Measurements from ENCODE around the gene FABP7.

Gene FABP7

DNA sequence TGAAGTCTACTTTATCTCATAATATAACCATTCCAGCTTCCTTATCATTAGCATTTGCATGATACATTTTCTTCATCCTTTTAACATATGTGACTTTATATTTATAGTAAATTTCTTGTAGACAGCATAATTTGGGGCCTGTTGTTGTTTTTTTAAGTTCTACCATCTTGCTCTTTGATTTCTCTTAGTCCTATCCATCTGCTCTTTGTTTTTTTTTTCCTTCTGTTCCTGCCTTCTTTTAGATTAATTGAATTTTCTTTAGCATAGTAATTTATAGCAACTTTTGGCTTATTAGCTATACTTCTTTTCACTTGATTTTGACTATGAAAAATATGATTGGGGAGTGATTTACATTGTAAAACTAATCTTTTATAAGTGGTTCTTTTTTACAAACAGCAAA is 19.2 kb upstream of the FABP7 start:
- DNase-seq = no peak

GRCh38 chr6:122766256-122766655 is 13.3 kb upstream of the FABP7 start:
- DNase-seq = no peak

DNA sequence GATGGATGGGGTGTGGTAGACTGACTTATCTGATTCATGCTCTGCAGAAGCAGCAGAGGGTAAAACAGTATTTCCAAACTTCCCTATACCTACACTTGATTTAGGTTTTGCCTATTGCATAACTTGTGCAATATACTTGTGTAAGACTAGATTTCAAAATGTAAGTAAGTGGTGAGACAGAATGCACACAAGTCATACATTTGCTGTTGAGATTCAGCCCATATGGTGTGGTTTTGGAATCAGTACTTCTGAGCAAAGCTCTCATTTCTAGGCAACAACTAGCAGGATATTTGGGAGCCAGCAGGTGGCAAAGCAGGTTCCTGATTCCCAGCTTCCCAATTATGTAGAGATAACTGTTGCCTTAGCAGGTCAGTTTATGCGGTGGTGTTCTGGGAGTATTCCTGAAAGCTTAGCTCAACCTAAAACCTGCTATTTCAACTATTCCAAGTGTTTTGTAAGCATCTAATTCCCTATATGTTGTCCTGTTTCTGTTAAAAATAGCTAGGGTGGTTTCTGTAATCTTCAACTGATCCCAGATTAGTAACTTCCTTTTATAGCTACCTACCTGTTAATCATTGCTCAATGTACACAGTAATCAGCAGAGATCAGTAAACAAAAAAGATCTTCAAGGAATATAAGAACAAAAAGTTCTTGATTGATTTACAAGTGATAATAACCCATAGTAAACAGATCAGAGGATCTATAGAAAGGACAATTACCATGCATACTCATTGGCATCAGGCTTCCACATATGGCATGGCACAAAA is 8.5 kb upstream of the FABP7 start:
- DNase-seq = peak; percentile 90

DNA sequence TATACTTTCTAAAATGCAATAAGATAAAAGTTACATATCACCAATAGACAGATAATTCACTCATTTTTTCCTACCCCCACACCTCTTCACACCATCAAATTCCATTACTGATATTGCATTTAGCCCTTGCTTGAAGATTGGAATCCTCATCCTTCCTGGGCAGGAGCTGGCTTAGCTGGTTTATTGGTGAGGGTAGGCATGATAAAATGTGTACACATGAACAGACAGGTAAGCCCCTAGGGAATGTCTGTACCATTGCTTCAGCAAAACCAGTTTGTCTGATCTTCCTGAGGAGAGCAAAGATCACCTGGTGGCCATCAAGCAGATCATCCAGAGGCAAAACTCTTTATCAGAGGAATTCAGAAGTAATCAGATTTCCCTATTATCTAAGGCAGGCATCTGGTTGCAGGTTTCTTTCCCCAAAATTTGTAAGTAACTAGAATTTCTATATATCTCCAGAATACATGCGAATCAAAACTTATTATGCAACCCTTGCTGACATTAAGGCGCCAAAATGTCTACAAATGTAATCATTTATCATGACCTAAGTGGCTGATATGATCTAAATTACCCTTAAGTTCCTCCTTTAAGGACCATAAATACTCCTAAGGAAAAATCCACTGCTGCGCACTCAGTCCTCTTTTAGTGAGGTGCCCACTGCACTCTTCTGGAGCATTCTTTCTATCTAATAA is 6.6 kb upstream of the FABP7 start:
- DNase-seq = peak; percentile 42

DNA sequence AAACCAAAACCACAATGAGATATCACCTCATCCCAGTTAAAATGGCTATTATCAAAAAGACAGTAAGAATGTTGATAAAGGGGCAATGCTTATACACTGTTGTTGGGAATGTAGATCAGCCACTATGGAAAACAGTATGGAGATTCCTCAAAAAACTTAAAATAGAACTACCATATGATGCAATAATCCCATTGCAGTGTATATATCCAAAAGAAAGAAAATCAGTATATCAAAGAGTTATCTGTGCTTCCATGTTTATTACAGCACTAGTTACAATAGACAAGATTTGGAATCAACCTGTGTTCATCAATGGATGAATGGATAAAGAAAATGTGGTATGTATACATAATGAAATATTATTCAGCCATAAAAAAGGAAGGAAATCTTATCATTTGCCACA is 3.5 kb upstream of the FABP7 start:
- DNase-seq = no peak

GRCh38 chr6:122778302-122778701 is 1.2 kb upstream of the FABP7 start:
- DNase-seq = peak; percentile 55

- DNase-seq = peak; percentile 98
Measured at GRCh38 chr6:122778985-122779661, 393 bp upstream of the FABP7 start.

GRCh38 chr6:122780114-122780513 is 598 bp downstream of the FABP7 start:
- peak; percentile 74 for DNase-seq

DNA sequence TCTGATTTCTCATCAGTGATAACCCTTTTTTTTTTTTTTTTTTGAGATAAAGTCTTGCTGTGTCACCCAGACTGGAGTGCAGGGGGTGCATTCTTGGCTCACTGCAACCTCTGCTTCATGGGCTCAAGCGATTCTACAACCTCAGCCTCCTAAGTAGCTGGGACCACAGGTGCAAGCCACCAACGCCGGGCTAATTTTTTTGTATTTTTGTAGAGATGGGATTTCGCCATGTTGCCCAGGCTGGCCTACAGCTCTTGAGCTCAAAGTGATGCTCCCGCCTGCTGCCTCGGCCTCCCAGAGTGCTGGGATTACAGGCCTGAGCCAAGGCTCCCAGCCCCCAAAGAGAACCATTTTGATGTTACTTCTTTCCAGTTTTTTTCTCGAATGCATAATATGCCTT is 2.2 kb downstream of the FABP7 start:
- DNase-seq = peak; percentile 55

DNA sequence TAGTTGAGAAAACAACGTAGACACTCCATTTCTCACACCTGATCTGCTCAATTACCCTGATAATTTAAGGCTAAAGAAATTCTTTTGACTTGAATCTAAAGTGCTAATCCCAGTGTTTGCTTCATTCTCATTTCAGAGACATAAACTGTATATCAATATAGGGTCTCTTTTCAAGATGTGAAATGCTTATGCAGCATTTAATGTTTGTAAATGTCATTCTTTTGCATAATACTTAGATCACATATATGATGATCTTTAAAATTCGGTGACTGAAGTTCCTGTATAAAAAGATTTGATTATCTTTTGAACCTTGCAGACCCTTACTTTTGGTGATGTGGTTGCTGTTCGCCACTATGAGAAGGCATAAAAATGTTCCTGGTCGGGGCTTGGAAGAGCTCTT is 3.9 kb downstream of the FABP7 start:
- DNase-seq = no peak

GRCh38 chr6:122785891-122786290 is 6.4 kb downstream of the FABP7 start:
- no peak for DNase-seq

GRCh38 chr6:122787721-122788120 is 8.2 kb downstream of the FABP7 start:
- DNase-seq = no peak

GRCh38 chr6:122788208-122788607 is 8.7 kb downstream of the FABP7 start:
- DNase-seq = peak; percentile 67

DNA sequence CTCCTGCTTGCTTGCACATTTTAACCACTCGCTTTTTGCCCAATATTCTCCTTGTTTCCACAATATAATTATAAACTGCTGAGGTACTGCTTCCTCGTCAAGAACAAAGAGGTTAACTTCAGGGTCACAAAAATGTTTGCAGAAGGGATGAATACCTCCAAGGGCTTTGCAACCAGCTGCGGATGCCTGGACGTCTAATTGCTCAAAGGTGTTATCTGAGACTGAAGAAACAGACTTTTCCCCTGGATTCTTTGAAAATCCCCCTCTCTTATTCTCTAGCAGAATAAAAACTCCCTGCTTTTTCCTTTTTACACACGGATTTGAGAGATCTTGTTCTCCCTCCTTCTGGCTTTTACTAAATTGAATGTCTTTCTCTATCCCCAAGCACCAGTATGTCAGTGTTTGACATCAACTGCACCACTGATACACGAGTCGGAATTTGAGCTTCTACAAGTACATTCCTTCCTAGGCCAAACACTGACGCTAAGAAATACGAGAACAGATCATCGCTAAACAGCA is 9.2 kb downstream of the FABP7 start:
- peak; percentile 90 for DNase-seq

- DNase-seq = peak; percentile 98
Measured at GRCh38 chr6:122789182-122790027, 9.9 kb downstream of the FABP7 start, which contains the start of gene SMPDL3A. TSS of gene SMPDL3A (plus strand) at chr6:122789258. CDS start at chr6:122789347, 89 bp downstream.

DNA sequence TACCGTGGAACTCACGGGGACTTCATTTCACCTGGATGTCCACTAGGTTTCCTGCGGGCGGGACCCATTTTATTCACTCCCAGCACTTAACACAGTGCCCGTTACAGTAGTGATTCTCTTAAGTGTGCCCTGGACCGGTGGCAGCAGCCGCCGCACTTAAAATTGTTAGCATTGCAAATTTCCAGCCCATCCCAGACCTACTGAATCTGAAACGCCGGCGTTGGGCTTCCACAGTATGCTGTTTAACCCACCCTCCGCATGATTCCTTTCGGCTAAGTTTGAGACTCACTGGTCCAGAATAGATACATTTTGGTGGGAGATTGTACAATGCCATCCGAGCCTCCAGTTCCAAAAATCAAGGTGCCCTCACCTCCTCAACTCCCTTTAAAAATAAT is 10.5 kb downstream of the FABP7 start:
- DNase-seq = no peak

DNA sequence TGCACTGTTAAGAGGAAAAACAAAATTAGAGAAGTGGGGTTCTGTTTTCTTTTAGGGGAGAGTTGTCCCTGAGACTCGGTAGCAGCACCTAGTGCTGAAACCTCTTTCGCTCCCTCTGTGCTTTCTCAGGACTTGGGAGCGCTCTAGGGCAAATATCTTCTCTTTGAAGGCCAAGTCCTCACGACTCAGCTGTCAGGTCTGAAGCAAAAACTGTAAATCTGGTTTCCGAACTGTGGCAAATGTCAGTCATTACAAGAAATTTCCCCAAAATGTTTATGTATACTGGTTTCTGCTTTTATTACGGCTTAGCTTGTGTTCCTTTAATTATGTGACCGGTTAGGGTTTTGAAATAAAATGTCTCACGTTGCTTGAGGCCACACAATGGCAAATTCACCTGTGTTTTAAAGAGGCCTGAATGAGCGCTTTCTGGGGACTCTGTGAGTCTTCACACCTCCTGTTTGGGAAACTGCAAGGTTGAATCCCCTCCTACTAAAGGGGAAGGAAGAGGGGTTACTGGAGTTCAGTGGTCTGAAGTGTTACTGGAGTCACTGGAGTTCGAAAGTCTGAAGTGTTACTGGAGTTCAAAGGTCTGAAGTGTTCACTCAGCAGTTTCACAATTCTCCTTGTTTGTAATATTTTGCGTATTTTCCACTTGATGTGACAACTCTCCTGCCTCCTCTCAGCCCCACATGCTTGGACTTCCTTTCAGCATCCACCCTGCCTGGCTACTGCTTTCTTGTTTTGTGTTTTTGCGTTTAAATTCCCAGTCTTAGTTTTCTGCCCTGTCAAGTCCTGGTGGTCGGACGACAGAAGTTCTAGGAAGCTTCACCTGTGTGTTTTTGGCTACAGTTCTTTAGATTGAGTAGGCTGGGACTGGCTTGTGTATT is 11.2 kb downstream of the FABP7 start:
- DNase-seq = peak; percentile 78

- peak; percentile 68 for DNase-seq
Measured at GRCh38 chr6:122791310-122791679, 11.8 kb downstream of the FABP7 start.

DNA sequence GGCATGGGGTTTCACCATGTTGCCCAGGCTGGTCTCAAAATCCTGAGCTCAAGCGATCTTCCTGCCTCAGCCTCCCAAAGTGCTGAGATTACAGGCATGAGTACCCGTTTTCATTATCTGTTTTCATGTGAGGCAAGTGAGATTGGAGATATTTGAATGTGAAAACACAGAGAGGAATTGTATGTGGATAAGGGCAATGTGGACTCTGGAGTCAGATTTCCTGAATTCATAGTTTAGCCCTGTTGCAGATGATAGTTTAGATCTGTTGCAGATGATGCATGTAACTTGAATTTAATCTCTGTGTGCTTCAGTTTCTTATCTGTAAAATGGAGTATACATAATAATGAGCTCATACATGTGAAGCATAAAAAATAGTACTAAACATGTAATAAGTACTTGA is 13.2 kb downstream of the FABP7 start:
- DNase-seq = no peak

- no peak for DNase-seq
Measured at GRCh38 chr6:122797537-122797936, 18.0 kb downstream of the FABP7 start.

- peak; percentile 87 for DNase-seq
Measured at GRCh38 chr6:122798099-122798641, 18.7 kb downstream of the FABP7 start.
